ENCODE measurements around the gene ZFR2.
"Not testable (repeated sequence)": the region's sequence is repeated elsewhere in the genome, so short reads cannot be mapped to it uniquely, and the experiment has no call there.

The ZFR2 gene

DNA sequence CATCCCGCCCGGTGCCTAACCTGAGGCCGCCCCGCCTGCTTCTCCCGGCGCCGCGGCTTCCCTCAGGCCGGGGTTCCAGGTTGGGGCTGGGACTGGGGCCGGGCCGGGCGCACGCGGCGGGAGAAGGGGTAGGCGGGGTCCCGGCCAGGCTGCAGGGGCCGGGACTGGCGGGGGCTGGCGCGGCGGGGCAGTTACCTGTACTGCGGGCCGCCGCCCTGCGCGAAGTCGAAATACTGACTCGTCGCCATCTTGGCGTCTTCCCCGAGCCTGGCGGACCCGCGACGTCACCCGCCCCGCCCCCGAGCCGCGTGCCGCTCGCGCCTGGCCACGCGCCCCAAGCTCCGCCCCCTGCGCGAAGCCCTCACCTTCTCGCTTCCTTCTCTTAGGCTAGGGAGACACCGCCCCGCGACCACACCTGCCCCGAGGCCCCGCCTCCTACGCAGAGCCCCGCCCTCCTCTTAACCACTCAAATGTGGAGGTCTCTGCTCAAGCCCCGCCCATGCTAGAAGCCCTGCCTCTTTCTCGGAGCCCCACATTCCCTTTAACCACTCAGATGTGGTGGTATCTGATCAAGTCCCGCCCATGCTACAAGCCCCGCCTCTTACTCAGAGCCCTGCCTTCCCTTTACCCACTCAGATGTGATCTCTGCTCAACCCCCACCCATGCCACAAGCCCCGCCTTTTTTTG, at the start of gene ZFR2:
Gene ZFR2, minus strand, starts transcription at position 269 of the 687 bp plus-strand sequence. Its CDS starts 21 bp downstream, at position 248.
- H3K27ac ChIP-seq: no peak within 1 kb of the TSS
- DNase-seq (ENCODE audit: low read depth, low spot score): no peak

GRCh38 chr19:3916033-3916432, 47.2 kb upstream of the ZFR2 start:
- no peak for DNase-seq (ENCODE audit: low read depth, low spot score)
- no peak overlapping the region for H3K27ac ChIP-seq

- DNase-seq (ENCODE audit: low read depth, low spot score): no peak
- H3K27ac ChIP-seq: no peak overlapping the region
Observed at GRCh38 chr19:3914199-3914598, 45.4 kb upstream of the ZFR2 start.

- DNase-seq (ENCODE audit: low read depth, low spot score): no peak
Observed at GRCh38 chr19:3910105-3910504, 41.3 kb upstream of the ZFR2 start.

DNA sequence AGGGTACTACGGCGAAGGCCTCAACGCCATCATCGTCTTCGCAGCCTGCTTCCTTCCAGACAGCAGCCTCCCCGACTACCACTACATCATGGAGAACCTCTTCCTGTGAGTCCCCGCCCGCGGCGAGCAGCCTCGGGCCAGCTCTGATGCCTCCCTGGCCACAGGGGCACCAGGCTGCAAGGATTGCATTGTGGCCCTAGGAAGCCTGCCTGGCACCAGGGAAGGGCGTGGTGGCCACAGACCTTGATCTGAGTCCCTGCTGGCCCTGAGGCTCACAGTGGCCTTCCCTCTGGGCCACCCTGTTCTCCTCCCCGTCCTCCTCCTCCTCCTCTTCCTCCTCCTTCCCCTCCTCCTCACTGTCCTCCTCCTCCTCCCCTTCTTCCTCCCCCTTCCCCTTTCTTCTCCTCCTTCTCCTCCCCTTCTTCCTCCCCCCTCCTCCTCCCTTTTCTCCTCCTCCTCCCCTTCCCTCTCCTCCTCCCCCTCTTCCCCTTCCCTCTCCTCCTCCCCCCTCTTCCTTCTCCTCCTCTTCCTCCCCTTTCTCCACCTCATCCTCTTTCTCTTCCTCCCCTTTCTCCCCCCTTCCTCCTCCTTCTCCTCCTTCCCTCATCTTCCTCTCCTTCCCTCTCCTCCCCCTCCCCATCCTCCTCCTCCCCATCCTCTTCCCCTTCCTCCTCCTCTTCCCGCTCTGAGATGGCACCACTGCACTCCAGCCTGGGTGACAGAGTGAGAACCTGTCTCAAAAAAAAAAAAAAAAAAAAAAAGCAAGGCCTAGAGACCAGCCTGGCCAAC, 39.6 kb upstream of the ZFR2 start:
- DNase-seq (ENCODE audit: low read depth, low spot score): no peak
- H3K27ac ChIP-seq: no peak overlapping the region

More at GRCh38 chr19:3910105-3910504, 41.3 kb upstream of the ZFR2 start:
- no peak overlapping the region for H3K27ac ChIP-seq

GRCh38 chr19:3907626-3908265, 38.9 kb upstream of the ZFR2 start:
- DNase-seq (ENCODE audit: low read depth, low spot score): no peak

GRCh38 chr19:3904233-3904632, 35.4 kb upstream of the ZFR2 start:
- DNase-seq (ENCODE audit: low read depth, low spot score): no peak
- no peak overlapping the region for H3K27ac ChIP-seq

More at GRCh38 chr19:3907626-3908265, 38.9 kb upstream of the ZFR2 start:
- no peak overlapping the region for H3K27ac ChIP-seq

- H3K27ac ChIP-seq: no peak overlapping the region
- DNase-seq (ENCODE audit: low read depth, low spot score): no peak
Observed at GRCh38 chr19:3902317-3902973, 33.6 kb upstream of the ZFR2 start.

GRCh38 chr19:3899531-3900294, 30.9 kb upstream of the ZFR2 start:
- DNase-seq (ENCODE audit: low read depth, low spot score): no peak
- H3K27ac ChIP-seq: no peak overlapping the region

- no peak for DNase-seq (ENCODE audit: low read depth, low spot score)
- no peak overlapping the region for H3K27ac ChIP-seq
Observed at GRCh38 chr19:3898426-3898825, 29.6 kb upstream of the ZFR2 start.

- no peak for DNase-seq (ENCODE audit: low read depth, low spot score)
- H3K27ac ChIP-seq: no peak overlapping the region
Observed at GRCh38 chr19:3897936-3898335, 29.1 kb upstream of the ZFR2 start.

DNA sequence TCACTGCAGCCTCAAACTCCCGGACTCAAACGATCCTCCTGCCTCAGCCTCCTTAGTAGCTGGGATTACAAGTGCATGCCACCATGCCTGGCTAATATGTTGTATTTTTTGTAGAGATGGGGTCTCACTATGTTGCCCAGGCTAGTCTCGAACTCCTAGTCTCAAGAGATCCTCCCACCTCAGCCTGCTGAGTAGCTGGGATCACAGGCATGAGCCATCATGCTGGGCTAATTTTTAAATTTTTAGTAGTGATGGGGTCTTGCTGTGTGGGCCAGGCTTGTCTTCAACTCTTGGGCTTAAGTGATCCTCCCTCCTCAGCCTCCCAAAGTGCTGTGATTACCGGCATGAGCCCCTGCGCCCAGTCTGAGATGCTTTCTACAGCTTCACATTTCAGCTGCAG, 26.9 kb upstream of the ZFR2 start:
- no peak overlapping the region for H3K27ac ChIP-seq
- DNase-seq (ENCODE audit: low read depth, low spot score): no peak

DNA sequence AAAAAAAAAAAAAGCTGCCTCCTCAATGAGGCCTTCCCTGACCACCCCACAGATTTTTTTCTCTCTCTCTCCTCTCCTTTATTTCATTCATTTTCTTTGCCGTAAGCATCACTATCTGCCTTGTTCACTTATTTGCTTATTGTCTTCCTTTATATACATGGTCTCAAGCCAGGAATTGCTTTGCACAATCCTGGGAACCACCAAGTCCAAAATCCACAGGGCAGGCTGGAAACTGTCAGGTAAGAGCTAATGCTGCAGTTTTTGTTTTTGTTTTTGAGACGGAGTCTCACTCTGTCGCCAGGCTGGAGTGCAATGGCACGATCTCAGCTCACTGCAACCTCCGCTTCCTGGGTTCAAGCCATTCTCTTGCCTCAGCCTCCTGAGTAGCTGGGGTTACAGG, 26.1 kb upstream of the ZFR2 start:
- H3K27ac ChIP-seq; DNase-seq (ENCODE audit: low read depth, low spot score): not testable (repeated sequence)

GRCh38 chr19:3893509-3894179, 24.8 kb upstream of the ZFR2 start:
- DNase-seq (ENCODE audit: low read depth, low spot score): no peak
- H3K27ac ChIP-seq: no peak overlapping the region

- no peak for DNase-seq (ENCODE audit: low read depth, low spot score)
- no peak overlapping the region for H3K27ac ChIP-seq
Observed at GRCh38 chr19:3890591-3890990, 21.8 kb upstream of the ZFR2 start.

DNA sequence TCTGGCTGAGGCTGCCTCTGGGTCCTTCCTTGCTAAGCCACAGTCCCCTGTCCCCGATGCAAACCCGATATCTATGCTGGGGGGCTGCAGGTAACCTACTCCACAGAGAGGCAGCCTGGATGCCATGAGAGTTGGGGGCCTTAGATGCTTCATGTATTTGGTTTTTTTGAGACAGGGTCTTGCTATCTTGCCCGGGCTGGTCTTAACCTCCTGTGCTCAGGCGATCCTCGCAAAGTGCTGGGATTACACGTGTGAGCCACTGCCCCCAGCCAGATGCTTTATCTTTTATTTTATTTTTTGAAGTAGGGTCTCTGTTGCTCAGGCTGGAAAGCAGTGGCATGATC, 13.2 kb upstream of the ZFR2 start:
- no peak for DNase-seq (ENCODE audit: low read depth, low spot score)
- no peak overlapping the region for H3K27ac ChIP-seq

DNA sequence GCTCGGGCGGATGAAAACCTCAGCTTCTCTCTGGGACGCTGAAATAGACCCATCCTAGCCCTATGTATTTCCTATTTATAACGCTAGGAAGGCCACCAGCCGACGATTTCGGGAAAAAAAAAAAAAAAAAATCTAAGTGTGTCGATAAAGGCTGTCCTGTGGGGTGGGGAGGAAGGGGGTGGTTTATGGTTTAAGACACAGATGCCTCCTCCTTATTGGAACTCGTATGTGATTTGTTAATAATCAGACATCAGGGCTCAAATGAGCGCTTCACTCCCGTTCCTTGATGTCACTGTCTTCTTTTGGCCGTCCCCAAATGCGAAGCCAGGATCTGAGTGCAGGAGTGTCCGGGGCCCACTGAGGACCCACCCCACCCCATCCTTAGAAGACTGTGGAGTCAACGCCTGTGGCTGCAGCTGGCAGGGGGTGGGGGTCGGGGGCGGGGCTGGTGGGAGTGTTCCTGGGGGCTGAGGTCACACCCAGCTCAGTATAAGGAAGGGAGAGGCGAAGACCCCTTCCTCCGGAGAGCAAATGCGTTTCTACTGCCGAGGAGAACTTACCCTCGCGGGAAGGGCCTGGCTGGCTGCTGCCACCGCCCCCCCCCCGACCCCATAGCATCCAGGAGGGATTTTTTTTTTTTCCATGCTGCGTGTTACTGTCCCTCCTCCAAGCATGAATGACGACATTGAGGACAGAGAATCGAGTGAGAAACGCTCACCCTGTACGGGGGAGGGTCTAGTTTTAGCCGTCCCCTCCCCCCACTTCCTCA, 12.6 kb upstream of the ZFR2 start:
- H3K27ac ChIP-seq: no peak overlapping the region
- DNase-seq (ENCODE audit: low read depth, low spot score): no peak

- DNase-seq (ENCODE audit: low read depth, low spot score): no peak
Observed at GRCh38 chr19:3880471-3881271, 11.8 kb upstream of the ZFR2 start, which contains the start of gene ATCAY. ATCAY (plus strand) TSS chr19:3880685; CDS start chr19:3885768, 5,083 bp downstream.

More at GRCh38 chr19:3880471-3881271, 11.8 kb upstream of the ZFR2 start, which contains the start of gene ATCAY:
- H3K27ac ChIP-seq: no peak within 1 kb of the TSS

Measured in epithelial cell of prostate (primary cell).